NCI-H2081 treated with DMSO at 0.1 percent for 48 hours (cell line): ENCODE data around the gene WDFY2.
A peak's percentile ranks its signal among the peaks of the same experiment; 100 is the strongest.

ENCODE experiments used
- DNase-seq: peaks from one replicate; lab custom pipeline; 2025; lab: John Stamatoyannopoulos, UW

The WDFY2 gene

GRCh38 chr13:51601601-51602565, 17.6 kb downstream of the WDFY2 start:
- no peak for DNase-seq

- DNase-seq, result no peak
Observed at GRCh38 chr13:51603716-51604115, 19.5 kb downstream of the WDFY2 start.

DNA sequence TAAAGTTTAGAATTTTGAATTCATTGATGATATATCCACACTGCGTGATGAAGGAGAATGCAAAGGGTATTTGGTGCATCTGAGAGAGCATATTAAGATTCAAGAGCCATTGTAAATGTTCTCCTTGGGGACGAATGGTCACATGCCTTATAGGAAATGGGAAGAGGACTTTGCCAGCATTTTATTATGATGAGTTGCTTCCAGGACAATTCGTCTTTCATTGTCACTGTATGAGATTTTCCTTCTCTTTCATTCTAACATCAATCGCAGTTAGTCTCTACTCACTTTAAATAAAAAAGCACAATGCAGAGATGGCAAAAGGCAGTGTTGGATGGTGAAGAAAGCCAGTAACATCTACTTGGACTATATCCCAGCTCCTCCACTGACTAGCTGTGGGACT, 21.4 kb downstream of the WDFY2 start:
- no peak for DNase-seq

DNA sequence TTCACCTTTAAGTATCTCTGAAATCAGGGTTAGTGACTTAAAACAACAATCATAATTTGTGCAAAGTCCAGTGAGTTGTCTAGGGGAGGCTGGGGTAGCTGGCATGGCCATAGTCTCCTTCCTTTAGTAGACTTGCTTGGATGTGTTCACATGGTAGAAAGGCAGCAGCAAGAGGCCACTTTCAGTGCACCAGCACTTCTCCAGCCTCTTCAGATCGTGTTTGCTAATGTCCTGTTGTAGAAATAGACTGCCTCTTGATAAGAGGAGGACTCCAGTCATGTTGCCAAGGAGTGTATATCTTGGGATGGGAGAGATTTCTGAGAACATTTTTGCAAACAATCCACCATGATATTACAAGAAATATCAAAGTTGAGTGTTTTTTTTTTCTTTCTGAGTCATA, 22.9 kb downstream of the WDFY2 start:
- DNase-seq, result no peak

- DNase-seq, result no peak
Observed at GRCh38 chr13:51608857-51609406, 24.7 kb downstream of the WDFY2 start.

DNA sequence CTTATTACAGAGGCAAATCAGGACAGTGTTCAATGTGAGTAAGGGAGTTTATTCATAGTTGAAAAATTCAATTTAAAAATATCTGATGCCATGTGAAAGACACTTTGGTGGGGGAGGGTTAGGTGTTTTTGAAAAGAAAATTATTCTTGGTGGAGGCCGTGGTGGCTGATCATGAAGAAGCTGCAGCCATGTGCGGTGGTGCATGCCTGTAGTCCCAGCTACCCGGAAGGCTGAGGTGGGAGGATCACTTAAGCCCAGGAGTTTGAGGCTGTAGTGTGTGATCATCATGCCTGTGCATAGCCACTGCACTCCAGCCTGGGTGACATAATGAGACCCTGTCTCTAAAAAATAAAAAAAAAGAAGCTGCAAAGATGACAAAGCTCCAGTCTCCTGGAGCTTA, 28.6 kb downstream of the WDFY2 start:
- no peak for DNase-seq

GRCh38 chr13:51613535-51613934, 29.3 kb downstream of the WDFY2 start:
- no peak for DNase-seq

GRCh38 chr13:51614350-51614786, 30.1 kb downstream of the WDFY2 start:
- peak; percentile 13 for DNase-seq

DNA sequence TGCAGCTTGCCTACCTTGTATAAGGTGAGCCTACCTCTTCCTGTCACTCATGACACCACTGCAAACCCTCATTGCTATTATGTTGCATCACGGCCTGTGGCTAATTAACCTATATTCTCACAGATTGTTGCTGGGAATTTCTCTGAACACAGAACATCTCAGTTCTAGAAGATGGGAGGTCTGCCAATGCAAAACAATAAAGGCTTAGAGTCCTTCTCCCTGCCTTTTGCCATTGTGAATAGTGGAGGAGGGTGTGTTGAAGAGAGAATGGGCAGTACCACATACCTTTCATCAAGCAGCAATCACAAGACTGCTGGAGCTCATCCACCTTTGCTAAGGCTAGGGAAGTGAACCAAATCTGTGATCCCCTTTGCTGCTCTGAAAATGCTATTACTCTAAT, 34.4 kb downstream of the WDFY2 start:
- DNase-seq, result no peak

- DNase-seq, result no peak
Observed at GRCh38 chr13:51619614-51620013, 35.4 kb downstream of the WDFY2 start.

DNA sequence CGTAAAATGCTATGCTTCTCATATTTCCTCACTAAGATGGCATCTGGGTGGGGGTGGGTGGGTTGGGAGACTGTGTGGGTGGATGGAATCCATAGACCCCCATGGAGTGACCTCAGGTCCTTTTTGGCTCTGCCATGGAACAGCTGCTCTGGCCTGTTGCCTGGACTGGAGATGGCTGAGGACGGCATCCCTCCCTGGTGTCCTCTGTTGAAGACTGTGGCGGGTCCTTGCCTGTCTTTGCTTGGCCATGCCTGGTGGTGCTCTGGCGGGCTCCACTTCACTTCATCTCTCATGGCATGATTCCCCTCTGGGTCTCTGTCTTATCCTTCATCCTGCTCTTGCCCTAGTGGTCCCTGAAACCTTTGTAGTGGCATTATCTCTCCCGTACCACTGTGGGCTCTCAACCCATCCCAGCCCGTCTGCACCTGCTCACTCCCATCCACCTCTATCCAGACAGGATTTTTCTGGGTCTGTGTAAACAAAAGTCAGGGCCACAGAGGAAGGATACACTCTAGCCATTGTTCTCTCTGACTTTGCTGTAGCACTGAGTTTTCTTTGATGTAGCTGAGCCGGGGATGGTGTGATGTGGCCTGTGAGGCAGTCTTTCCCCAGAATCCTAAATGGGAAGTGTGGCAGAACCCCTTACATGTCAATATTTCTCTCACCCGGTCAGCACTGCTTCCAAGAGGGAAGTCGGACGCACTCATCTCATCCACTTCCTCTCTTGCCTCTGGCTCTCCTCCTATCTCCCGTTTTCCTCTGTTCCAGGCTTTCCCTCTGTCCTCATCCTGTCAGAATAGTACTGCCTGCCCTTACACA, 36.1 kb downstream of the WDFY2 start:
- no peak for DNase-seq

DNA sequence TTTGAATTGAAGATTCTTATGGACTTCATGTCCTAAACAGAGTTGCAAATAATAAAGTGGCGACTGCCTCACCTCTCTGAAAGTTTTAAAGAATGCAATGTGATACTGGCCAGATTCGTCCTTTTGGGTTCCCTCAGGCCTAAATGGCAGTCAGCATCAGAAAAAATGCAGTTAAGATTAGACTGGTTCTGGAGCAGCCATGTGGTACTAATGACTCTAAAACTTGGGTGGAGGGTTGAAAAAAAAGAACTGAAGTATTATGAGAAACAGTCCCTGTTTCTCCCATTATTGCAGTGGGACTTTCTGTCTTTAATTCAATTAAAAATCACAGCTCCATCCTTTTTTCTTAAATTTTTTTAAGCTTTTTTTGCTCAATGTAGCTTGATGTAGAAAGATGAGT, 37.3 kb downstream of the WDFY2 start:
- no peak for DNase-seq

DNA sequence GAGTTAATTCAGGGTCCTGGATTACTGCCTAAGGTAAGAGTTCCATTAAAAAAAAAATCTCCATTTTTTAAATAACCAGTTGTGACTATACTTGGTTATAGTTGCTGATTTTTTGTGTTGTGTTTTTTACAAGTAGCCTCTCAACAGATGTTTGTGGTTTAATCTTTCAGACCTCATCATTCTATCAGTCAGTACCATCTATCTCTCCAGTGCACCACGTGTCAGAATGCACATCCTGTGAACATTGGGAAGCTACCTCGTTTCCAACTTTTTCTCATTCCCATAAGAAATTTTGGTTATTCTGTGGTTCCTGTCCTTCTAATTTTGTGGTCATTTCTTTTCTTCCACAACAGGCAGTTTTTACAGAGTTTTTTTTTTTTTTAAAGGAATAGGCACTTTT, 39.2 kb downstream of the WDFY2 start:
- DNase-seq, result no peak

DNA sequence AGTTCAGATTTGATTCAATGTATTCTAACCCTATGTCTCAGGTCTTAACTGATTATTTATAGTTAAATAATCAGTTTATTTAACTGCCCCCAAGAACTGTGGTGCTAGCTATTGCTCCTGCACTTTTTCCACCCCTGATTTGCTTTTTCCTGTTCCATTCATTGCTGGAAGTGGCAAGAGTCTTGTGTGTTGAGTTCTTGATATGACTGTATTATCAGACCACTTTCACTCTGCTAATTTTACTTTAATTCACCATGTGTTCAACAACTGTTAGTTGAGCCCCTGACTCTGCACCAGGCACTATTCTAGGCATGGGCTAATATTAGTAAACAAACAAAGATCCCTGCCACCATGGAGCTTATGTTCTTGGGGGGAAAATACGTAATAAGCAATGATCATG, 39.9 kb downstream of the WDFY2 start:
- no peak for DNase-seq

- DNase-seq, result no peak
Observed at GRCh38 chr13:51624695-51625345, 40.6 kb downstream of the WDFY2 start.

- DNase-seq, result no peak
Observed at GRCh38 chr13:51625555-51626345, 41.5 kb downstream of the WDFY2 start.

DNA sequence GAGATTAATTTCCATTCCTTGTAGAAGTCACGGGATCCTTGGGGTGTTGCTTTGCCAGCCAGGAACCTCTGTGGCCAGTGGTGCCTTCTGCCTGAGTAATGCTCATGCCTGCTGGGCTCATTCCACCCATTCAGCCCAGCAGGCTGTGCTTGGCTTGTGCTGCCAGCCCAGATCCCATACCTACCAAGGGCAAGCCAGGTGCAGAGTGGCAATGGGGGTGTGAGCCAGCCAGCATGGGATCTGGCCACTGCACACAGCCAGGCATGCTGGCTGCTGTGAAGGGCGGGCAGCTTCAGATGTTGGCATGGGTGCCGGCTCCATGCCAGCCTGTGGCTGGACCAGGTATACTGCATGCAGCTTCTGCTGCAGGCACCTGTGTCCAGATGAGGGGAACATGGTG, 42.5 kb downstream of the WDFY2 start:
- DNase-seq, result no peak

DNA sequence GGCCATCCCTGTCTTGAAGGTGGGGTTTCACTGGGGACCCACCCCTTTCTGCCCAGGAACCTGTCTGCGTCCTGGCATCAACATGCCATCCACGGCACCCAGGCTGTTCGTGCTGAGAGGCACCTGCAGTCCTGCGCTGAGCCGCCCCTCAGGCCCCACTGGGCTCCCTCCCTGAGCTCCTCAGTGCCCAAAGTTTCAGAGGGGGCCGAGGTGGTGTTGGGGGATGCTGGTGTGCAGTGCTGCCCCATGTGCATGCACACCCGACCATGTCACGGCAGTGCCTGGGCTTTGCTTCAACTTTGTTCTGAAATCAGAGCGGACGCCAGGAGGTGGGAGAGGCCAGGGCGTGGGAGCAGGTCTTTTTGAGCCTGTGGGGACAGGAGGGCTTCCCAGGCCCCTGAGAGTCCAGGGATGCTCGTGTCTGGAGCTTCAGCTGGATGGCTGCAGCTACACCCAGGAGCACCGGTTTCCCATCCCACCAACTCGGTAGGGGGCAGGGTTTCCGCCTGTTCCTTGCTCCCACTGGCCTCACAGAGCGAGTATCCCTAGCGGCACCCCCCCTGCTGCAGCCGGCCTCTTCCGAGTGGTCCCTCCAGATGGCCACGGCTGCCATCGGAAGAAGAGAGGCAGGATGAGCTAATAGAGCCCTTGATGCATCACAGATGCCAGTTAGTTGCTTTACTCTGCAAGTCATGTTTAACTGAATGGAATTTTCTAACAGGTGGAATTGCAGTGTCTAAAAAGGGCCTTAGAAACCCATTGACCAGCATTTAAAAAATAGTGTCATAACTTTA, 44.0 kb downstream of the WDFY2 start:
- DNase-seq, result no peak

DNA sequence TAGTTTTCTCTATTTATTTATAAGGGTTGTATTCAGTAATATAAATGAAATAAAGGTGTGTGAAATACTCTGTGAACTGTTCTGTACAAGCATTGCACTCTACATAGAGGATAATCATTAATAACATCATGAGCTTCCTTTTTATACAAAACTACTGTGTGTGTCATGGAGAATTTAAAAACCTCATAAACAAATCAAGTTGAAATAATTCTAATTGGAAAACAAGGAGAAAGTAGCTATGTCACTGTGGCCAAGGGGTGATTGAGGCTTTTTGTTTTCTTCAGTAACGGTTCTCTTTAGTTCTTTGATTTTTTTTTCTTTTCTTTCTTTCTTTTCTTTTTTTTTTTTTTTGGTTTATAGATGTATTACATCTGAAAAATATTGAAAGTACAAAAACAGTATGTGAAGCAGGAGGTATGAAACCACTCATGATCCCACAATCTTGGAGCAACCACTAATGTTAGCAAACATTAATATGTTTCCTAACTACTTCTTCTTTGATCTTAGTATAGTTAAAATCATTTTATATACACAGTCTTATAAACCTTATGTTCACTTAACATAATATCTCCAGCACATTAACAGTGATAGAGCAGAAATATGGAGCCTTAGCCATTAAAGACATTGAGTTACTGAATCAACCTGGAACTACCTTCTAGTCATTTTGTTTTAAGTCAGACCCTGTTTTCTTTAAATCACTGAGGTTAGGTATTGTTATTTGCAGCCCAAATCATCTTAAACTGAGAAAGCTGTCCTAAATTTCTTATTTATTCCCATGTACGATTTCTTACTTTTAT, 45.4 kb downstream of the WDFY2 start:
- DNase-seq, result no peak

DNA sequence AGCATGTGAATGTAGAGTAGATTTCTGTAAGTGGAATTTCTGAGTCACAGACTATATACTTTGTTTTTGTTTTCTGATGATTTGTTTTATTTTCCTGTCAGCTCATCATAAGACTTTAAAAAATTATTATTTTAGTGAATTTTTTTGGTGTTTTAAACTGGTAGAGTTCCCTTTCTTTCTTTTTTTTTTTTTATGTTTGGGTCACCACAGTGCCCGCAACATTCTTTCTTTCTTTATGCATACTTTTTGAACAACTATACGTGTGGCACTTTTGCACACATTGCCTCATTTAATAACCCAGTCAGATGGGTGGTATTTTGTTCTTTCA, 46.0 kb downstream of the WDFY2 start:
- DNase-seq, result no peak
